Lower lobe of right lung (tissue), 2 donors: Measurements from ENCODE around the gene IGFBP7. TPM values are rescaled to one million over a fixed set of nuclear protein-coding genes. Genes with fewer than 3 reads are reported as not detected.

ENCODE experiments used
- ATAC-seq, 2 donors: fragments of 200-7000 bp; cut with Tn5 transposase; one replicate each; pipeline ENCODE4 v1.9.1; 2020 to 2022; ENCODE audit warnings: mild to moderate bottlenecking in 2 of 2, moderate library complexity in 2 of 2
- DNase-seq: peaks from one replicate; pipeline ENCODE4 v3.0.0-alpha.2; 2020
- H3K27ac ChIP-seq: fragments of 200-600 bp; one replicate; pipeline ENCODE4 v1.8.0; 2022
- H3K27me3 ChIP-seq: fragments of 200-600 bp; one replicate; pipeline ENCODE4 v1.8.0; 2022; ENCODE audit warnings: low read depth
- H3K36me3 ChIP-seq: fragments of 200-600 bp; one replicate; pipeline ENCODE4 v1.8.0; 2022; ENCODE audit warnings: mild to moderate bottlenecking
- H3K4me1 ChIP-seq: fragments of 200-600 bp; one replicate; pipeline ENCODE4 v1.8.0; 2022
- H3K4me3 ChIP-seq: fragments of 200-600 bp; one replicate; pipeline ENCODE4 v1.8.0; 2022; ENCODE audit warnings: mild to moderate bottlenecking
- H3K9me3 ChIP-seq: fragments of 200-600 bp; one replicate; pipeline ENCODE4 v1.8.0; 2022
- CTCF ChIP-seq: fragments of 200-600 bp; IDR thresholded peaks from one replicate; pipeline ENCODE4 v1.8.0; 2022; ENCODE audit warnings: antibody characterized with exemption, mild to moderate bottlenecking
- intact Hi-C: fragments of 100-400 bp; cut with DNase I; formaldehyde crosslinking; loops from one replicate; pipeline ENCODE4 v1.11.0; 2022
- total RNA-seq: library from RNA; stranded (reverse); fragmentation: NEBNext Ultra II Directional; extraction: Animal tissue kit (Norgen Biotek cat#: 25700); gene quantifications from one replicate; pipeline ENCODE4 v1.2.1, GENCODE V29; 2021
- donor health status: DM: no; HTN: yes; CAD: no; lungs with severe emphysema.

Gene IGFBP7
- total RNA-seq, 1 donor from 2014 or later = 322 TPM

DNA sequence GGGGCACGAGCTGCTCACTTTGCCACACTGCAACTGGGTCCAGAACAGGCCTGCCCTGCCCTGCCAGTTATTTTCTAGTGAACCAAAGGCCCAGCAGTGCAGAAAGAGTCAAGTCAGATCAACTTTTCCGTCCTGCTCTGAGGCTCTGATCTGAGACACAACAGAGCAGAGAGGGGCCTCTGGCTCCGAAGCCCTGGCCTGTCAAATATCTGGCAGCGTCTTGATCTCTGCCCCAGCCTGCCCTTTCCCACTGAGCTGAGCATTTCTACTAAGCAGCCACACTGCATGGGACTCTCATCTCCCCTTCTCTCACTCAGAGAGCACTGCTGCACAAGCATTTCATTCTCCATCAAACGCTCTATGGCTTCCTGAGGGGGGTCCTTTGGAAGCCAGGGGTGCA, 11.8 kb downstream of the IGFBP7 start:
- Histone ChIP-seq H3K4me3 (no peak overlapping the region), H3K27me3 (no peaks in the 10 kb centered on the region), H3K36me3 (no peaks in the 10 kb centered on the region), H3K9me3 (no peaks in the 10 kb centered on the region), H3K4me1 (peaks cover 41% of the 10 kb centered on the region), H3K27ac (peak overlapping the region; percentile 18)
- ATAC-seq (peak in 1 of 2 donors; percentile 18), DNase-seq (no peak)
- no peak for TF ChIP-seq CTCF
- intact Hi-C loops = no loop called here

DNA sequence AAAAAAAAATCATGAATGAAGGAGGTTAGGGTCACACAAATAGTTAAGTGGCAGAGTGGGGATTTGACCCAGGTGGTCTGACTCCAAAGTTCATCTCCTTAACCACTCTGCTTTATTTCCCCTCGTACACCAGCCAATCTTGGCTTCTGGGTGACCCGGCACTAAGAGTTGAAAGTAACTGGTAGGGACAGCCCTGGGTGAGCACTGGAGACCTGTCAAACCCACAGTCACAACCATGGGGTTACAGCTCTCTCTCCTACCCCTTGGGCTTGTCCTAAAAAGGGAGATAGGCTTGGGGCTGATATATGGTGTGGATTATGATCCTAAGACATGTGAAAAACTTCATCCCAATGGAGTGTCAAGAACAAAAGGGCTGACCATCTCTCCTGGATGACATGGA, 12.5 kb downstream of the IGFBP7 start:
- DNase-seq = no peak
- ATAC-seq = no peak
- Histone ChIP-seq H3K36me3 (no peaks in the 10 kb centered on the region), H3K9me3 (no peaks in the 10 kb centered on the region), H3K4me1 (peaks cover 34% of the 10 kb centered on the region), H3K27me3 (no peaks in the 10 kb centered on the region), H3K27ac (peak overlapping the region; percentile 18), H3K4me3 (no peak overlapping the region)
- intact Hi-C loops = no loop called here
- TF ChIP-seq CTCF = no peak

DNA sequence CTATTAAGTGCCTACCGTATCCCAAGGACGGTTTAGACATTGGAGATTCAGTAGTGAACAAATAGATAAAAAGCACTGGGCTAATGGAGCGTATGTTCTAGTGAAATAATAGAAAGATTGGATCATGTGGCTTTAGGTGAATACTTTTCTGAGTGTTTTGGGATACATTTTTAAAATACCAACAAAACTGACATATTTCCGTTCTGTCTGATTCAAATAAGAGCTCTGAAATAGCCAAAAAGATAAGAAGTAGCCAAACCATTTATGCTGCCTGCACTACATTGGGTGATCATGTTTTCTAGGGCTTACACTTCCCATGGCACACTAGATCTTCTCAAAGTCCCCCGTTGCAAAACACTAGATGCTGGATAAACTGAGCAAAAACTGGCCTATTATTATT, 14.2 kb downstream of the IGFBP7 start:
- Histone ChIP-seq H3K4me3 (no peak overlapping the region), H3K36me3 (no peaks in the 10 kb centered on the region), H3K27me3 (no peaks in the 10 kb centered on the region), H3K27ac (no peak overlapping the region), H3K4me1 (peaks cover 30% of the 10 kb centered on the region), H3K9me3 (no peaks in the 10 kb centered on the region)
- no peak for DNase-seq
- no peak for TF ChIP-seq CTCF
- no peak for ATAC-seq
- intact Hi-C loops = no loop called here

- intact Hi-C loops = no loop called here
- no peaks in the 10 kb centered on the region for H3K27me3 ChIP-seq
- H3K27ac ChIP-seq = no peak overlapping the region
- TF ChIP-seq CTCF = no peak
- H3K4me1 ChIP-seq = peaks cover 31% of the 10 kb centered on the region
- no peak overlapping the region for H3K4me3 ChIP-seq
- H3K36me3 ChIP-seq = no peaks in the 10 kb centered on the region
- no peaks in the 10 kb centered on the region for H3K9me3 ChIP-seq
- DNase-seq (no peak), ATAC-seq (no peak)
Measured at GRCh38 chr4:57095245-57095644, 14.9 kb downstream of the IGFBP7 start.

GRCh38 chr4:57094832-57095223, 15.4 kb downstream of the IGFBP7 start:
- DNase-seq (no peak), ATAC-seq (no peak)
- TF ChIP-seq CTCF = no peak
- Histone ChIP-seq H3K27ac (no peak overlapping the region), H3K27me3 (no peaks in the 10 kb centered on the region), H3K4me3 (no peak overlapping the region), H3K4me1 (peaks cover 31% of the 10 kb centered on the region), H3K9me3 (no peaks in the 10 kb centered on the region), H3K36me3 (no peaks in the 10 kb centered on the region)
- intact Hi-C loops = no loop called here
